Fibroblast of lung (primary cell): ENCODE measurements around the gene CIPC.

ENCODE experiments used
- EZH2 ChIP-seq: IDR thresholded peaks from 2 replicates; pipeline ENCODE4 v1.5.1; 2012; ENCODE audit warnings: low read length, control low read depth, mild to moderate bottlenecking; ENCODE audit errors: missing control alignments
- TF ChIP-seq, protein P1 (sequence below), 2 donors: IDR thresholded peaks in 1 of 2; conservative IDR thresholded peaks in 1 of 2; 1 replicate in 1 of 2; 2 replicates in 1 of 2; pipeline ENCODE4 v1.5.1; 2011 to 2012; ENCODE audit warnings: low read length in 2 of 2, control low read depth in 1 of 2, inconsistent platforms in 1 of 2, low read depth in 1 of 2, mild to moderate bottlenecking in 1 of 2

DNA sequence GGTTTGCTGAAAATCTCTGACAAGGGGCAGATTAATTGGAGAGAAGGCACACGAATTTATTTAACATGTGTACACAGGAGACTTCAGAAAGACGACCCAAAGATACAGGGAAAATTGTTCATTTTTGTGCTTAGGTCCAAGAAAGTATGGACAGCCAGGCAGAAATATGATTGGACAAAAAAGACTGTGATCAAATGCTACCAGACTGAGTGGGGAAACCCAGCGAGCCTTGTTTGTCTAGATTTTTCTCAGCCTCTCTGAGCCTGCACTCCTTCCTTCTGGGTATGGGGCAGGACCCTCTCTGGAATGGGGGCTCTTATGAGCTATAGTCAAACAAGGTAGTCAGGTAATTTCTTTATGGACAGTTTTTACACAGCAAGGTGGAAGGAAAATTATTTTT lies 10.4 kb upstream of the CIPC start:
- TF ChIP-seq, protein P1, sequence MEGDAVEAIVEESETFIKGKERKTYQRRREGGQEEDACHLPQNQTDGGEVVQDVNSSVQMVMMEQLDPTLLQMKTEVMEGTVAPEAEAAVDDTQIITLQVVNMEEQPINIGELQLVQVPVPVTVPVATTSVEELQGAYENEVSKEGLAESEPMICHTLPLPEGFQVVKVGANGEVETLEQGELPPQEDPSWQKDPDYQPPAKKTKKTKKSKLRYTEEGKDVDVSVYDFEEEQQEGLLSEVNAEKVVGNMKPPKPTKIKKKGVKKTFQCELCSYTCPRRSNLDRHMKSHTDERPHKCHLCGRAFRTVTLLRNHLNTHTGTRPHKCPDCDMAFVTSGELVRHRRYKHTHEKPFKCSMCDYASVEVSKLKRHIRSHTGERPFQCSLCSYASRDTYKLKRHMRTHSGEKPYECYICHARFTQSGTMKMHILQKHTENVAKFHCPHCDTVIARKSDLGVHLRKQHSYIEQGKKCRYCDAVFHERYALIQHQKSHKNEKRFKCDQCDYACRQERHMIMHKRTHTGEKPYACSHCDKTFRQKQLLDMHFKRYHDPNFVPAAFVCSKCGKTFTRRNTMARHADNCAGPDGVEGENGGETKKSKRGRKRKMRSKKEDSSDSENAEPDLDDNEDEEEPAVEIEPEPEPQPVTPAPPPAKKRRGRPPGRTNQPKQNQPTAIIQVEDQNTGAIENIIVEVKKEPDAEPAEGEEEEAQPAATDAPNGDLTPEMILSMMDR (conservative IDR thresholded peaks at IDR 0.05 in 1 of 2, IDR thresholded peaks at IDR 0.05 in 1 of 2; ENCODE audit: low read depth in 1 of 2, low read length in 2 of 2) = no peak
- TF ChIP-seq EZH2 = no peak
